ENCODE results near the gene MECR. TPM values are rescaled to one million over a fixed set of nuclear protein-coding genes. Genes with fewer than 3 reads are reported as not detected.

MECR gene
- total RNA-seq, 1 donor from 2014 or later, result 28.8 TPM

GRCh38 chr1:29243023-29243870 lies 12.5 kb upstream of the MECR start:
- Mint-ChIP-seq H3K4me1 (ENCODE audit: low read depth) (peaks cover 26% of the 10 kb centered on the region), H3K9me3 (ENCODE audit: low read depth) (no peaks in the 10 kb centered on the region), H3K27ac (no peak overlapping the region), H3K36me3 (ENCODE audit: insufficient read depth) (no peaks in the 10 kb centered on the region), H3K4me3 (ENCODE audit: low read depth) (no peak overlapping the region), H3K27me3 (no peaks in the 10 kb centered on the region)
- TF ChIP-seq CTCF (IDR thresholded peaks at IDR 0.05; ENCODE audit: unreplicated experiment), result no peak
- DNase-seq (ENCODE audit: low spot score, unreplicated experiment), result no peak

GRCh38 chr1:29240986-29241385 lies 10.3 kb upstream of the MECR start:
- no peaks in the 10 kb centered on the region for H3K27me3 Mint-ChIP-seq
- DNase-seq (ENCODE audit: low spot score, unreplicated experiment), result no peak
- TF ChIP-seq CTCF (IDR thresholded peaks at IDR 0.05; ENCODE audit: unreplicated experiment), result no peak
- no peak overlapping the region for H3K27ac Mint-ChIP-seq
- no peaks in the 10 kb centered on the region for H3K9me3 Mint-ChIP-seq (ENCODE audit: low read depth)
- no peaks in the 10 kb centered on the region for H3K36me3 Mint-ChIP-seq (ENCODE audit: insufficient read depth)
- peaks cover 22% of the 10 kb centered on the region for H3K4me1 Mint-ChIP-seq (ENCODE audit: low read depth)
- no peak overlapping the region for H3K4me3 Mint-ChIP-seq (ENCODE audit: low read depth)

- H3K27me3 Mint-ChIP-seq, result no peaks in the 10 kb centered on the region
- no peak for DNase-seq (ENCODE audit: low spot score, unreplicated experiment)
- H3K36me3 Mint-ChIP-seq (ENCODE audit: insufficient read depth), result no peaks in the 10 kb centered on the region
- H3K4me1 Mint-ChIP-seq (ENCODE audit: low read depth), result peaks cover 22% of the 10 kb centered on the region
- H3K27ac Mint-ChIP-seq, result no peak overlapping the region
- H3K4me3 Mint-ChIP-seq (ENCODE audit: low read depth), result no peak overlapping the region
- no peaks in the 10 kb centered on the region for H3K9me3 Mint-ChIP-seq (ENCODE audit: low read depth)
- TF ChIP-seq CTCF (IDR thresholded peaks at IDR 0.05; ENCODE audit: unreplicated experiment), result peak; percentile 36
These were observed 9.7 kb upstream of the MECR start for GRCh38 chr1:29240400-29240837.

GRCh38 chr1:29239142-29239541 lies 8.4 kb upstream of the MECR start:
- Mint-ChIP-seq H3K4me3 (ENCODE audit: low read depth) (peak overlapping the region; percentile 79), H3K36me3 (ENCODE audit: insufficient read depth) (no peaks in the 10 kb centered on the region), H3K4me1 (ENCODE audit: low read depth) (peaks cover 22% of the 10 kb centered on the region), H3K9me3 (ENCODE audit: low read depth) (no peaks in the 10 kb centered on the region), H3K27me3 (peaks cover 8% of the 10 kb centered on the region), H3K27ac (peak overlapping the region; percentile 21)
- DNase-seq (ENCODE audit: low spot score, unreplicated experiment), result no peak
- no peak for TF ChIP-seq CTCF (IDR thresholded peaks at IDR 0.05; ENCODE audit: unreplicated experiment)

- Mint-ChIP-seq H3K9me3 (ENCODE audit: low read depth) (no peaks in the 10 kb centered on the region), H3K27me3 (peaks cover 13% of the 10 kb centered on the region), H3K27ac (no peak overlapping the region), H3K36me3 (ENCODE audit: insufficient read depth) (no peaks in the 10 kb centered on the region), H3K4me3 (ENCODE audit: low read depth) (peak overlapping the region; percentile 79), H3K4me1 (ENCODE audit: low read depth) (peaks cover 22% of the 10 kb centered on the region)
- no peak for DNase-seq (ENCODE audit: low spot score, unreplicated experiment)
- TF ChIP-seq CTCF (IDR thresholded peaks at IDR 0.05; ENCODE audit: unreplicated experiment), result no peak
These were observed 7.9 kb upstream of the MECR start for GRCh38 chr1:29238620-29239002.

Data from progenitor cell of endocrine pancreas (in vitro differentiated cells).